Gastroesophageal sphincter (tissue), 4 donors: Measurements from ENCODE around the gene KLHL41. TPM values are rescaled to one million over a fixed set of nuclear protein-coding genes. Genes with fewer than 3 reads are reported as not detected.
"Not testable (repeated sequence)": the region's sequence is repeated elsewhere in the genome, so short reads cannot be mapped to it uniquely, and the experiment has no call there.

Experiments
- ATAC-seq: fragments of 150-250 bp; one replicate; pipeline ENCODE4 v1.9.1; 2016; ENCODE audit warnings: mild to moderate bottlenecking, moderate library complexity
- H3K27ac ChIP-seq, 4 donors: fragments of 200-600 bp; sonication (generic) in 3 of 4; 1 replicate in 3 of 4; 2 replicates in 1 of 4; pipeline ENCODE4 v1.5.1; 2016 to 2019
- H3K27me3 ChIP-seq: fragments of 200-600 bp; sonication (generic); one replicate; pipeline ENCODE4 v1.5.1; 2019
- H3K36me3 ChIP-seq, 2 donors: fragments of 200-600 bp; sonication (generic); one replicate each; pipeline ENCODE4 v1.5.1; 2019; ENCODE audit warnings: control low read depth in 1 of 2
- H3K4me1 ChIP-seq, 3 donors: fragments of 200-600 bp; sonication (generic); 1 replicate in 2 of 3; 2 replicates in 1 of 3; pipeline ENCODE4 v1.5.1; 2016 to 2019; ENCODE audit warnings: control low read depth in 2 of 3
- H3K4me3 ChIP-seq, 2 donors: fragments of 200-600 bp; sonication (generic); one replicate each; pipeline ENCODE4 v1.5.1; 2019; ENCODE audit warnings: mild to moderate bottlenecking in 1 of 2, moderate library complexity in 1 of 2
- H3K9me3 ChIP-seq, 3 donors: fragments of 200-600 bp; sonication (generic); one replicate each; pipeline ENCODE4 v1.5.1; 2017 to 2019; ENCODE audit warnings: control low read depth in 2 of 3
- CTCF ChIP-seq, 4 experiments: fragments of 200-600 bp in 2 of 4; fragments of 450-650 bp in 2 of 4; sonication (generic) in 1 of 4; IDR thresholded peaks; one replicate each; pipeline ENCODE4 v1.5.1; 2017 to 2019; ENCODE audit warnings: antibody characterized with exemption in 4 of 4, mild to moderate bottlenecking in 2 of 4, moderate library complexity in 2 of 4
- EP300 ChIP-seq: sonication (generic); formaldehyde crosslinking; IDR thresholded peaks from one replicate; pipeline ENCODE4 v1.6.1; 2017; ENCODE audit warnings: antibody characterized with exemption, mild to moderate bottlenecking
- POLR2A ChIP-seq, 2 donors: fragments of 450-650 bp; IDR thresholded peaks; one replicate each; pipeline ENCODE4 v1.6.1; 2017; ENCODE audit warnings: antibody characterized with exemption in 2 of 2, mild to moderate bottlenecking in 2 of 2, moderate library complexity in 1 of 2
- POLR2AphosphoS5 ChIP-seq: sonication (generic); formaldehyde crosslinking; IDR thresholded peaks from one replicate; pipeline ENCODE4 v1.6.1; 2017; ENCODE audit warnings: antibody characterized with exemption
- WGBS, 2 donors: methylation state at CpG; one replicate each; pipeline ENCODE4 v1.1.5; 2018; ENCODE audit warnings: low coverage in 1 of 2; 5-methylcytosine and 5-hydroxymethylcytosine counted together
- total RNA-seq, 4 donors: library from RNA; depleted of rRNA; stranded (reverse); fragments of >200 nt; gene quantifications; one replicate each; pipeline ENCODE4 v1.1.0, GENCODE V29; 2016

The KLHL41 gene
- total RNA-seq, 4 donors from 2014 or later = 0.69 to 16.2 (median 7.8) TPM

GRCh38 chr2:169542433-169542832, 32.9 kb downstream of the KLHL41 start:
- Histone ChIP-seq H3K27ac (no peak overlapping the region), H3K27me3 (no peaks in the 10 kb centered on the region), H3K9me3 (no peaks in the 10 kb centered on the region), H3K36me3 (peaks cover 0 to 56% of the 10 kb centered on the region in 2 donors), H3K4me1 (no peaks in the 10 kb centered on the region), H3K4me3 (no peak overlapping the region)
- no peak for ATAC-seq
- 72 to 90% methylated on average over 3 of the region's 3 CpGs for WGBS, 2 donors
- no peak for TF ChIP-seq CTCF (IDR thresholded peaks at IDR 0.05)
- no peak for TF ChIP-seq POLR2A (IDR thresholded peaks at IDR 0.05)
- TF ChIP-seq EP300 = no peak
- TF ChIP-seq POLR2AphosphoS5 = no peak

GRCh38 chr2:169546756-169547155, 37.3 kb downstream of the KLHL41 start:
- no peak for ATAC-seq
- TF ChIP-seq POLR2AphosphoS5 (no peak), CTCF (IDR thresholded peaks at IDR 0.05) (no peak), EP300 (no peak), POLR2A (IDR thresholded peaks at IDR 0.05) (no peak)
- no peak overlapping the region for H3K27ac ChIP-seq
- H3K27me3 ChIP-seq = no peaks in the 10 kb centered on the region
- no peaks in the 10 kb centered on the region for H3K4me1 ChIP-seq
- 100% methylated on average over 1 to 2 of the region's 2 CpGs for WGBS, 2 donors
- no peaks in the 10 kb centered on the region for H3K9me3 ChIP-seq
- no peak overlapping the region for H3K4me3 ChIP-seq
- peaks cover 0 to 61% of the 10 kb centered on the region in 2 donors for H3K36me3 ChIP-seq

- Histone ChIP-seq H3K27ac (no peak overlapping the region), H3K4me1 (no peaks in the 10 kb centered on the region), H3K9me3 (no peaks in the 10 kb centered on the region), H3K4me3 (no peak overlapping the region), H3K27me3 (no peaks in the 10 kb centered on the region), H3K36me3 (peaks cover 0 to 31% of the 10 kb centered on the region in 2 donors)
- TF ChIP-seq CTCF (IDR thresholded peaks at IDR 0.05) (no peak), POLR2A (IDR thresholded peaks at IDR 0.05) (no peak)
- 89 to 90% methylated on average over 1 of the region's 1 CpG for WGBS, 2 donors
- ATAC-seq = no peak
Observed at GRCh38 chr2:169561364-169561763, 51.9 kb downstream of the KLHL41 start.

GRCh38 chr2:169562084-169562483, 52.6 kb downstream of the KLHL41 start:
- not testable (repeated sequence) for ATAC-seq
- WGBS, 2 donors = 96 to 97% methylated on average over 5 of the region's 5 CpGs

GRCh38 chr2:169562519-169562918, 53.0 kb downstream of the KLHL41 start:
- Histone ChIP-seq H3K27me3 (no peaks in the 10 kb centered on the region), H3K4me3 (no peak overlapping the region), H3K4me1 (no peaks in the 10 kb centered on the region), H3K36me3 (peaks cover 0 to 24% of the 10 kb centered on the region in 2 donors), H3K27ac (no peak overlapping the region), H3K9me3 (no peaks in the 10 kb centered on the region)
- no peak for TF ChIP-seq POLR2A (IDR thresholded peaks at IDR 0.05)
- no peak for TF ChIP-seq EP300
- no peak for TF ChIP-seq CTCF (IDR thresholded peaks at IDR 0.05)
- TF ChIP-seq POLR2AphosphoS5 = no peak
- WGBS, 2 donors = 92 to 93% methylated on average over 2 of the region's 2 CpGs
- no peak for ATAC-seq

More at GRCh38 chr2:169562084-169562483, 52.6 kb downstream of the KLHL41 start:
- H3K27ac ChIP-seq, H3K4me1 ChIP-seq, H3K27me3 ChIP-seq, H3K4me3 ChIP-seq, H3K9me3 ChIP-seq: not testable (repeated sequence)
- H3K36me3 ChIP-seq = peaks cover 0 to 24% of the 10 kb centered on the region in 2 donors
